ENCODE results near the gene FIBCD1.

Gene FIBCD1

DNA sequence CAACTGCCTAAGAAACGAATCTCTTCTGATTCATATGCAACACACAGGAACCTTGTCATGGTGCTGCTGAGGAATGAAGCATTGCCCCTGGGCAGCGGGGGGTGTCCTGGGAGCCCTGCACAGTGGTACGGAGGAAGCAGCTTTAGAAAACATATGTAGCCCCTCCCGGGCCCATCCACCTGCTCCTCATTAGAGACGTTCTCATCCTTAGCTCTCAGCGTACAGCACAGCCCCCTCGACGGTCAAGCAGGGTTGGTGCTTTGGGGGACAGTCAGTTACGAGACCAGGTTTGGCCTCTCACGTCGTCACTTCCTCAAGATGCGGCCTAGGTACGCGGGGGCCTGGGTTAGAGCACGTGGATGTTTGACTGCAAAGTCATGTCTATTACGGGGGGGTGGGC, 41.5 kb upstream of the FIBCD1 start:
- TF ChIP-seq GATA2 (IDR thresholded peaks at IDR 0.05; ENCODE audit: low read depth, low read length) (no peak), GATA3 (IDR thresholded peaks at IDR 0.05; ENCODE audit: low read depth, low read length) (no peak)

DNA sequence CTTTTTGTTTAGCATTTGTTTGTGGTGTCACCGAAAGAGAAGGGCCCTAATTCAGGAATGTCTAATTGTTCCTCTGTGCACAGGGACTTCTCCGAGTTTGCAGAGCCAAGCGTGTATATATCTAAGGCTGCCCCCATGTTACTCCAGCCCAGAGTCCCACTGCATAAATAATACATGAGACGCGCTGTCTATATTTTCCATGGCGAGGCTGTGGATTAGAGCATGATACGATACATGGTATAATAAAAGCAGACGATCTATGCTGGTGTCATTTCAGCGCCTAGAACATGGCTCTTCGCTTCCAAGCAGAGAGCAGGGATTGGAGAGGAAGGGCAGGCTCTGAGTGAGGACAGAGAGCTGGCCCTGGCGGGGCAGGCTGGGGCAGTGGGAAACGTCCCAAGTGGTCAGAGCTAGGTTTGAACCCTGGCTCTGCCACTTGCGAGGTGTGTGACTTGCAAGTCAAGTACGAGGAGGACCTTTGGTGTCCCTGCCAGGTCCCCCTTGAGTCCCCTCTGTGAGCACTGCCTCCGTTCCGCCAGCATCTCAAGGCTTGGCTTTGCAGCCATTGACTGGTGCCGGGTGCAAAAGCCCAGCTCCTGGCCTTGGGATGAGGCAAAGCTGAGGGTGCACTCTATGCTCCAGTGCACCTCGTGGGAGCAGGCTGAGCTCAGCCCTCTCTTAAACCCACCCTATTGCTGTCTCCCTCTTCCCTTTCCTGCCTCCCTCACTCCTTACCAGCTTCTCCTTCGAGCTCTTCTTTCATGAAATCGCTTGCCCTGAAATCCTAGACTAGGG, 40.7 kb upstream of the FIBCD1 start:
- no peak for TF ChIP-seq GATA2 (IDR thresholded peaks at IDR 0.05; ENCODE audit: low read depth, low read length)

DNA sequence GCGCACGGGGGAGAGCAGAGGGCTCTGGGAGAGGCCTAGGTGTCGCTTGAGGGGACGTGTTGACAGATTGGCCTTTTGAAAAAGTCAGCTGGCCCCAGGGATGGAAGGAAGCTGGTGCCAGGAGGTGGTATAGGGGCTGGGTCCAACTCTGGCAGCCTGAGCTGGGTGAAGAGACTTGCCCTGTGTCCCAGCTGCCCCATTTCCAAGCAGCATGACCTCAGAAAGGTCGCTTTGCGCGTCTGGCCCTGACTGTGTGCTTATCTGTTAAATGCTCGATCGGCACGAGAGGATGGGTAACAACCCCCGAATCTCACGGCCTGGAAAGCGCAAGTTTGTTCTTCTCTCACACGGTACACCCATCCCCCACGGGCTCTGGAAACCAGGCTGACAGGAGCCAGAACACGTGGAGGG, 38.8 kb upstream of the FIBCD1 start:
- TF ChIP-seq GATA3 (IDR thresholded peaks at IDR 0.05; ENCODE audit: low read depth, low read length) = no peak
- no peak for TF ChIP-seq GATA2 (IDR thresholded peaks at IDR 0.05; ENCODE audit: low read depth, low read length)

DNA sequence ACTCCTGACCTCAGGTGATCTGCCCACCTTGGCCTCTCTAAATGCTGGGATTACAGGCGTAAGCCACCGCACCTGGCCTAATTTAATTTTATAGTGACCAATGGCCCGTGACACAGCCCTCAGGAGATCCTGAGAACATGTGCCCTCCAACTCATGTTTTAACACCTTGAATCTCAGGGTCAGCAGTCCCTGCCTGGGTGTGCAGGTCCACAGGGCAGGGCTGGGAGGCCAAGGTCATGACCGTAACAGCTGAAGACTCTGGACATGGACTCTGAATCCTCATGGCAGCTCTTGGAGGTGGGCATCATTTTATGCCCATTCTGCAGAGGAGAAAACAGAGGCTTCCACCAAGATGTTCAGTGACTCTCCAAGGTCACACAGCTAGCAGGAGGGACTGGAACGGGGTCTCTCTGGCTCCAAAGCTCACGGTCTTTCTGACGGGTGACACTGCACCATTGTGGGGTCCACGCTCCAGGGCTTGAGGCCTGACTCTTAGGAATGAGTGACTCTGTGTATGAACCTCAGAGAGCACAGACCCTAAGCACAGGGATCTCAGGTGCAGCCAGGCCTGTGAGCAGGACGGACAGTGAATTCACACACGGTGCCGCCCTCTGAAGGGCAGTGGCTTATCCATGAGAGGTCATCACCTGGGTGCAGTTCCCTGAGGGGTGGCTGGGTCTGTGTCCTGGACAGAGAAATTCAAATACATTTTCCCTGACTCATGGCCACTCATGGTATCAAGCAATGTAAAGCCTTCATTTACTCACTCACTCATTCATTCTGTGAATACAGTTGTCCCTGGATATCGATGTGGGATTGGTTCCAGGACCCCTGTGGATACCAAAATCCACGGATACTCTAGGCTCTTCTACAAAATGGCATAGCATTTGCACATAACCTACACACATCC, 37.1 kb upstream of the FIBCD1 start:
- TF ChIP-seq GATA2 (IDR thresholded peaks at IDR 0.05; ENCODE audit: low read depth, low read length) (no peak), GATA3 (IDR thresholded peaks at IDR 0.05; ENCODE audit: low read depth, low read length) (no peak)

DNA sequence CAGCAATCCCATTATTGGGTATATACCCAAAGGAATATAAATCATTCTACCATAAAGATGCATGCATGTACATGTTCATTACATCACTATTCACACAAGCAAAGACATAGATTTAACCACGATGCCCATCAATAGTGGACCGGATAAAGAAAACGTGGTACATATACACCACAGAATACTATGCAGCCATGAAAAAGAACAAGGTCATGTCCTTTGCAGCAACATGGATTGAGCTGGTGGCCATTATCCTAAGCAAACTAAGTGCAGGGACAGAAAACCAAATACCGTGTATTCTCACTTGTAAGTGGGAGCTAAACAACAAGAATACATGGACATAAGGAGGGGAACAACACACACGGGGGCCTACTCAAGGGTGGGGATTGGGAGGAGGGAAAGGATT, 36.1 kb upstream of the FIBCD1 start:
- TF ChIP-seq GATA2 (IDR thresholded peaks at IDR 0.05; ENCODE audit: low read depth, low read length) = no peak
- no peak for TF ChIP-seq GATA3 (IDR thresholded peaks at IDR 0.05; ENCODE audit: low read depth, low read length)

DNA sequence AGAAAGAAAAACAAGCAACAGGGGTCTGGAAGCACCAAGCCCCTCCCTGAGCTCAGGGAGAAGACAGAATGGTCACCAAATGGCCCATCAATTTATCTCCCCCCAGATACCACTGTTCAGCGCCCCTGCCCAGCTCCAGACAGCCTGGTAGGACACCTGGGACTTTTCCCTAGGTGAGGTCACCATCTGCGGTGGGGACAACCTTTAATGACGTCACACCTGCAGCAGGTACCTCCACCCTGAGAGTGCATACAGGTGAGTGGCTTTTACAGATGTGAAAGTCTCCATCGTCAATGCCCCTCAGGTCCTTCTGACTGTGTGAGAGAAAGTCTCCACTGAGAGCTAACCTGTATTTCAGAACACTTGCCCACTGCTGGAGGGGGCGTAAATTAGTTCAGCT, 35.6 kb upstream of the FIBCD1 start:
- TF ChIP-seq GATA3 (IDR thresholded peaks at IDR 0.05; ENCODE audit: low read depth, low read length) (no peak), GATA2 (IDR thresholded peaks at IDR 0.05; ENCODE audit: low read depth, low read length) (no peak)

DNA sequence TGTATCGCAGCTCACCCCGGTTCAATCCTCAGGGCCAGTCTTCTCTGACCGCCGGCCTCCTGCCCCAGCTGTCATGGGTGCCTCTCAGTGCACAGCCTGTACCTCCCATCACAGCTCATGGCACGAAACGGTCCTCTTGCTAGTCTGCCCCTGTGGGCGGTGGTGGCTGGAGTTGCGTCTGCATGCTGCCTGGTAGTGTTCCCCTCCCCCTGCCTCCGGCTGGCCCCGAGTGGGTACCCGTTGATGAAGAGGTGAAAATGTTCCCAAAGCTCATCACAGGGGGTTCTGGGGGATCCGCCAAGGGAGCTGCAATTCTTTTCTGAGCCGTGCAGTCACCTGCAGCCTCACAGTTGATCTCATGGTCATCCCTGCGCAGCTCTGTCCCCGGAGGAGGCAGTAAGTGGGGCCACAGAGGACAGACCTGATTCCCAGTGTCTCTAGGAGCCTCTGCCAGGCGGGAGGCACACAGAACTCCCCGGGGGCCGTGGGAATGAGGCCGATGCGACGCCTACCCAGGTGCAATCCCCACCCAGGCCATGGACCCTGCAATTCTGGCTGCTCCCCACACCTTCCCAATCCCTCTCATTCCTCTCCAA, 34.7 kb upstream of the FIBCD1 start:
- TF ChIP-seq GATA3 (IDR thresholded peaks at IDR 0.05; ENCODE audit: low read depth, low read length) (no peak), GATA2 (IDR thresholded peaks at IDR 0.05; ENCODE audit: low read depth, low read length) (no peak)

DNA sequence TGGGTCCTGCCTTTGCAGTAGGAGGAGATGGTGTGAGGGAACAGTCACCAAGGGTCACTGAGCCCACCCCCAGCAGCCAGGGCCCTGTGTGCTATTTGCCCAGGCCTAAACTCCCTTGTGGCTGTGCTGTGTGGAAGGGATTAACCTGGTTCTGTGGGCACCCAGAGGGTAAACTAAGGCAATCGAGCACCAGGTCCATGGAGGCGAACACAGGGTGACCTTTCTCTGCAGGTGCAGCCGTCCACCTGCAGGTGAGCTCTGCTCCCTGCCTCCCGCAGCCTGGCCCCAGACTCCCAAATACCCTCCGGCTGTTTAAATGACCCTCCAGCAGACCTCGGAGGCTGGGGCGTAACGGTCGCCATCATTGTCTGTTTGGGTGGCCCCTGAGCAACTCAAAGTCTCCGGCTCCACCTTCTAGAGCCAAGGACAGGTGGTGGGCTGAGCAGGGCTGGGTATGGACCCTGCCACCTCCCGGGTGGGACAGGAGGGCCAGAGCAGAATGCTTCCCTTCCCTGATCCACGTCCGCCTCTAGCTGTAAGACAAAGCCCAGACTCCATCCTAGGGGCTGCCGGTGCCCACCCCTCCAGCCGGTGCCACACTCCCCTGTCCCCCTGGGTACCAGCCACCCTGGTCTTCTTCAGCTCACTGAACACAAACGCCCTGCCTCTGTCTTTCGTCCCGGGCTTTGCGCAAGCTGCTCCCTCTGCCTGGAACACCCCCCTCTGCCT, 34.1 kb upstream of the FIBCD1 start:
- no peak for TF ChIP-seq GATA2 (IDR thresholded peaks at IDR 0.05; ENCODE audit: low read depth, low read length)
- no peak for TF ChIP-seq GATA3 (IDR thresholded peaks at IDR 0.05; ENCODE audit: low read depth, low read length)

DNA sequence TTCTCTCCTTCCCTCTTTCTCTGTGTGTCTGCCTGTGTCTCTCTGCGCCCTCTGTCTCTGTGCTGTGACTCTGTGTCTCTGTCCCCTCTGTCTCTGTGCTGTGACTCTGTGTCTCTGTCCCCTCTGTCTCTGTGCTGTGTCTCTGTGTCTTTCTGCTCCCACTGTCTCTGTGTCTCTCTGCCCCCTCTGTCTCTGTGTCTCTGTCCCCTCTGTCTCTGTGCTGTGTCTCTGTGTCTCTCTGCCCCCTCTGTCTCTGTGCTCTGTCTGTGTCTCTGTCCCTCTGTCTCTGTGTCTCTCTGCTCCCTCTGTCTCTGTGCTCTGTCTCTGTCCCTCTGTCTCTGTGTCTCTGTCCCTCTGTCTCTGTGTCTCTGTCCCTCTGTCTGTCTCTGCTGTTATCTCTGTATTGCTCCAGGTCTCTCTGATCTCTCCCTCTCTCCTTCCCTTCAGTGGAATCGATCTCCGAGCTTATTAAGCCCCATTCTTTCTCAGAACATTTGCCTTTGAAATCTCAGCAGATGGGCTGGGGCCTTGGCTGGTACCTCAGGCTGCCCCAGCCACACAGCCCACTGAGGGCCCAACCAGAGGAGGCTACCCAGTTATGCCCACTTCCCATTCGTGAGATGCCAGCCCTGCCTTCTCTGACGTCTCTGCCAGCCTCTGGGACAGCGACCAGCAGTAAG, 33.4 kb upstream of the FIBCD1 start:
- TF ChIP-seq GATA3 (IDR thresholded peaks at IDR 0.05; ENCODE audit: low read depth, low read length) (no peak), GATA2 (IDR thresholded peaks at IDR 0.05; ENCODE audit: low read depth, low read length) (no peak)

DNA sequence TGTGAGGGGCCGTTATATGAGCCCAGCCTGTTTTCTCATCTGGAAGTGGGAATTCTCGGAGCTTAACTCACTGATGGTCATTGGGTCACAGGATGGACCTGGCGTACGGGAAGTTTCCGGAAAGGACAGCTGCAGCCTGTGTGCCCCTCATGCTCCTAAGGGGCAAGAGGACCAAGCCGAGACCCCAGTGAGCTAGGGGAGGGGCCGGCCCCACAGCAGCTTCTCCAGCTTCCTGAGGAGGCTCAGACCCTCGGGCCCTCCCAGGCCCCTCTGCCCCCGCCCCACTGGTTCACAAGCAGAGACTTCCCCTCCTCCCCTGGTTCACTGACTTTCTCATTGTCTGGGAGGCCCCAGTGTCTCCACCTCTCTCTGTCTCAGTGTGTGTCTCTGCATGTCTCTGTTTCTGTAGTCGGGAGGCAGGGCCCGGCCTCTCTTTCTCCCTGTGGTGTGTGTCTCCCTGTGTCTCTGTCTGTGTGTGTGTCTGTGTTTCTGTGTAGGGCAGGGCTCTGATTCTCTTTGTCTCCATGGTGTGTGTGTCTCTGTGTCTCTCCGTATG, 32.3 kb upstream of the FIBCD1 start:
- TF ChIP-seq GATA3 (IDR thresholded peaks at IDR 0.05; ENCODE audit: low read depth, low read length) = no peak
- TF ChIP-seq GATA2 (IDR thresholded peaks at IDR 0.05; ENCODE audit: low read depth, low read length) = no peak

DNA sequence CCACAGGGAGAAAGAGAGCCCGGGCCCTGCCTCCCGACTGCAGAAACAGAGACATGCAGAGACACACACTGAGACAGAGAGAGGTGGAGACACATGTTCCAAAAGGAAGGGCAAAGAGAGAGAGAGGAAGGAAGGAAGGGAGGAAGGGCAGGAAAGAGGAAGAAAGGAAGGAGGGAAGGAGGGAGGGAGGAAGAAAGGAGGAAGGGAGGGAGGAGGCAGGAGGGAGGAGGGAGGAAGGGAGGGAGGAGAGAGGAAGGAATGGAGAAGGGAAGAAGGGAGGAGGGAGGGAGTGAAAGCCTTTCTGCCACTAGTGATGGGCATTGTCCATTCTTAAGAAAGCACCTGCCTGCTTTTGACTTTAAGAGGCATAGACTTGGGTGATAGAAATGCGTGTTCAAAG, 31.8 kb upstream of the FIBCD1 start:
- TF ChIP-seq GATA3 (IDR thresholded peaks at IDR 0.05; ENCODE audit: low read depth, low read length) (no peak), GATA2 (IDR thresholded peaks at IDR 0.05; ENCODE audit: low read depth, low read length) (no peak)

DNA sequence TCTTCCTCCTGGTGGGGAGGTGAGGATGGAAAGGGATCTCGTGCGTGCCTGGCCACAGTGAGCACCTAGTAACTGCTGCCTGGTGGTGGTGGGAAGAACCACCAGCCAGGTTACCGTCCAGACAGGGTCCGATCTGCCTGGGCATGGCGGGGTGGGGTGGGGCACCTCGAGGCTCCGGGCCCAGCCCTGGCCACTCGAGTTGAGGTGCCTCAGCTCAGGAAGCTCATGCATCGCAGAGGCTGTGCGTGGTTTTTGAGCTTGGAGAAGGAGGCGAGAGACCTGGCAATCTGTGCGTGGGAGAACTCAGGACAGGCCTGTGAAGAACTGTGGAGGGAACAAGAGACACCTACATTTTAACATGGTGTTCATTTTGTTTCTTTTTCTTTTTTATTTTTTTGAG, 31.0 kb upstream of the FIBCD1 start:
- TF ChIP-seq GATA3 (IDR thresholded peaks at IDR 0.05; ENCODE audit: low read depth, low read length) (no peak), GATA2 (IDR thresholded peaks at IDR 0.05; ENCODE audit: low read depth, low read length) (no peak)

DNA sequence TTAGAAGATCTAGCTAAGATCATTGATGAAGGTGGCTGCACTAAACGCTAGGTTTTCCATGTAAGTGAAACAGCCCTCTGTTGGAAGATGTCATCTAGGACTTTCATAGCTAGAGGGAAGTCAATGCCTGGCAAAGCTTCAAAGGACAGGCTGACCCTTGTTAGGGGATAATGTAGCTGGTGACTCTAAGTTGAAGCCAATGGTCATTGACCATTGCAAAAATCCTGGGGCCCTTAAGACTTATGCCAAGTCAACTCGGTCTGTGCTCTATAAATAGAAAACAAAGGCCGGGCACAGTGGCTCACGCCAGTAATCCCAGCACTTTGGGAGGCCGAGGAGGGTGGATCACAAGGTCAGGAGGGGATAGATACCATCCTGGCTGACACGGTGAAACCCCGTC, 26.6 kb upstream of the FIBCD1 start:
- TF ChIP-seq GATA3 (IDR thresholded peaks at IDR 0.05; ENCODE audit: low read depth, low read length) (no peak), GATA2 (IDR thresholded peaks at IDR 0.05; ENCODE audit: low read depth, low read length) (no peak)
